ENCODE data around the gene ZIK1. TPM values are rescaled to one million over a fixed set of nuclear protein-coding genes. Genes with fewer than 3 reads are reported as not detected.

ZIK1 gene
- total RNA-seq, 1 donor from 2014 or later, result 4.0 TPM

DNA sequence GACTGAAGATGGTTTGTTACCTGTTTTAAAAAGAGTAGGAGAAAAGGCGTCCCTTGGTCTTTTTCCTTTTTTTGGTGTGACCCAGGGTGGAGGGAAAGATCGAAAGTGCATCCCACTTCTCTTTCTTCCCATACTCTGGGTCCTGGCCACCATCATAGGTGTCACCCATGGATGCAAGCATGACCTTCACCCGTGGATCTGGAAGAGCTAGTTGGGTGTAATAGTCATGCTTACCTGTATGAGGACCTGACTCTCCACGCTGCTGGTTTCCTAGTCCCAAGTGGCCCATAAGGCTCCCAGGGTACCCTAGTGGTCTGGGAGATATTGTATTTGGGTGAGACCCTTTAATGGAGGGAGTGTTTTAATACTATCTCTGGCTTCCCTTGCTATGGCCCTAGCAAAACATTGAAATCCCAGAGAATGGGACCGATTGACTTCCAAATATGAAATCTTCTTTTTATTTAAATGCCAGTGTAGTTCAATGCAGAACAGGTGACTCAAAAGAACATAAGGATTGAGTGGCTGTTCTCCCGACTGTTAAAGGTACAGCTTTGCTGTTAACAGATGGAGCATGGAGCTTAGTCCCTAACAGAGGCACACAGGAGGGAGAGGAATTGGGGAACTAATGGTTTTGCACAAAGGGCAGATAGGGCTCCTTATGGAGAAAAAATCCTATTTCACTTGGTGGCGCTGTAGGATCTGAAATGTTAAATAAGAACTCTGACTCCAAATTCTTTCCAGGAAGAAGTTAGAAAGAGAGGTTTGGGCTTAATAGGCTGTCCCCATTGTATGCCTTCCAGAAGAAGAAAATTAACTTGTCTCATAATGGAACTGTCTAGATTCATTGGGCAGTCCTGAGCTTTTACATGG lies 17.3 kb upstream of the ZIK1 start:
- no peak for DNase-seq
- peaks cover 32% of the 10 kb centered on the region for H3K36me3 ChIP-seq
- no peak overlapping the region for H3K27ac ChIP-seq (replicated peaks)
- H3K27me3 ChIP-seq (ENCODE audit: low read depth), result no peaks in the 10 kb centered on the region
- TF ChIP-seq CTCF (IDR thresholded peaks at IDR 0.05; ENCODE audit: borderline replicate concordance), result no peak
- no peak overlapping the region for H3K4me3 ChIP-seq
- intact Hi-C loops (cut with micrococcal nuclease), result no loop called here
- H3K4me1 ChIP-seq, result no peaks in the 10 kb centered on the region
- peaks cover 92% of the 10 kb centered on the region for H3K9me3 ChIP-seq (replicated peaks)

- Histone ChIP-seq H3K4me3 (no peak overlapping the region), H3K27me3 (ENCODE audit: low read depth) (no peaks in the 10 kb centered on the region), H3K9me3 (replicated peaks) (peaks cover 100% of the 10 kb centered on the region), H3K36me3 (peaks cover 71% of the 10 kb centered on the region), H3K4me1 (no peaks in the 10 kb centered on the region), H3K27ac (replicated peaks) (no peak overlapping the region)
- no peak for TF ChIP-seq CTCF (IDR thresholded peaks at IDR 0.05; ENCODE audit: borderline replicate concordance)
- no peak for DNase-seq
- intact Hi-C loops (cut with micrococcal nuclease), result no loop called here
These were observed 13.2 kb upstream of the ZIK1 start for GRCh38 chr19:57570707-57571106.

- no peaks in the 10 kb centered on the region for H3K27me3 ChIP-seq (ENCODE audit: low read depth)
- H3K27ac ChIP-seq (replicated peaks), result no peak overlapping the region
- intact Hi-C loops (cut with micrococcal nuclease), result no loop called here
- no peak overlapping the region for H3K4me3 ChIP-seq
- peaks cover 76% of the 10 kb centered on the region for H3K36me3 ChIP-seq
- H3K9me3 ChIP-seq (replicated peaks), result peaks cover 100% of the 10 kb centered on the region
- DNase-seq, result no peak
- TF ChIP-seq CTCF (IDR thresholded peaks at IDR 0.05; ENCODE audit: borderline replicate concordance), result no peak
- peaks cover 7% of the 10 kb centered on the region for H3K4me1 ChIP-seq
These were observed 11.5 kb upstream of the ZIK1 start for GRCh38 chr19:57572415-57572947.

DNA sequence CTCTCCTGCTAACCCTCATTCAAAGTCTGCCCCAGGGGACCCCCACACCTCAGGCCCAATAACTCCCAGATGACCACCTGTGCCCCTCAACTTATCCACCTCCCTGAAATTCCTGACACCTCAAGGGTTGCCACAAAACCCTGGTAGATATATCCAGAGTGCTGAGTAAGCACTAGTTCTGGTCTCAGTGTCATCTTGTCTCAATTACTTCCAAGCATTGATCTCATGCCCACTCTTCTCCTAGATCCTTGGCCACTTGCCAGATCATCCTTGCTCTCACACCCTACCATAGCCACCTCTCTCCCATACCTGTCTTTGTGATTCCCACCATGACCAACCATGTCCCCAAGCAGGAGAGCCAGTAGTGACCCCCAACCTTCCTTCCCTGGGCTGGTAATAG lies 7.3 kb upstream of the ZIK1 start:
- no peak for TF ChIP-seq CTCF (IDR thresholded peaks at IDR 0.05; ENCODE audit: borderline replicate concordance)
- Histone ChIP-seq H3K27me3 (ENCODE audit: low read depth) (no peaks in the 10 kb centered on the region), H3K9me3 (replicated peaks) (peaks cover 60% of the 10 kb centered on the region), H3K36me3 (peaks cover 59% of the 10 kb centered on the region), H3K27ac (replicated peaks) (no peak overlapping the region), H3K4me3 (no peak overlapping the region), H3K4me1 (peaks cover 24% of the 10 kb centered on the region)
- DNase-seq, result no peak
- intact Hi-C loops (cut with micrococcal nuclease), result no loop called here

DNA sequence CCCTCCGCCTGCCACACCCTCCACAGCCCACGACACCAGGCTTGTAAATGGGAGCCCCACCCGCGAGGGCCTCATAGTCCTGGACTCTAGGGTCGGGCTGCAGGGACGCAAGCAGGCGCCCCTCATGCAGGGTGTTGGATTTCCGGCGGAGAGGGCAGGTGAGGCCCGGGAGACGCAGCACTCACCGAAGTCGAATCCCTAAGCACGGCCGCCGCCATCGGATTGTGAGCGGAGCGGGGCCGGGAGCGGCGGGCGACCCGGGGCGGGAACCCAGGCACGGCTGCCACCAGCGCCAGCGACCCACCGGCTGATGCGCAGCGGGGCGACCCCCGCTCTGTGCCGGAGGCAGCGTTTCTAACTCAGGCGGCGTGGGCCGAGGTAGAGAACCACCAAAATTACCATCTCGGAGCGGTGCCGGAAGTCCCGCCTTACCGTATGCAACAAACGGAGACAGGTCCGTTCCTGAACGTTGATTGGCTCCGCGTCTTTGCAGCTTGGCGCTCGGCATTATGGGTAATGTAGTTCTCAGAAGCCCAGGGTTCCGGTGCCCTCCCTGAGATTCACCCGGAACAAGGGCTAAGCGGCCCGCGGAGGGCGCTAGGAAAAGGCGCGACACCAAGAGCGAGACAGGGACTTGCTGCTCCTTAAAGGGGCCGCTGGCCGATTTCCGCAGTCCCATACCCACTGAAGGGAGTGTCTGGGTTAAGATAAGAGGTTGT lies 5.3 kb upstream of the ZIK1 start, which contains the start of gene ZNF416:
Gene ZNF416, minus strand, starts transcription at position 425 of the 719 bp plus-strand sequence. Its CDS starts 207 bp downstream, at position 218.
- Histone ChIP-seq H3K4me1 (peaks cover 32% of the 10 kb centered on the region), H3K36me3 (peaks cover 39% of the 10 kb centered on the region), H3K4me3 (peak within 1 kb of the TSS; percentile 98), H3K27ac (replicated peaks) (peak within 1 kb of the TSS; percentile 79), H3K27me3 (ENCODE audit: low read depth) (no peaks in the 10 kb centered on the region), H3K9me3 (replicated peaks) (peaks cover 40% of the 10 kb centered on the region)
- peak; percentile 40 for TF ChIP-seq CTCF (IDR thresholded peaks at IDR 0.05; ENCODE audit: borderline replicate concordance)
- intact Hi-C loops (cut with micrococcal nuclease), result no loop called here
- peak; percentile 96 for DNase-seq

Measured in left ventricle myocardium inferior (tissue), 1 donor.